GM12891 (cell line): ENCODE results near the gene PCCA.

Experiments used
- POLR2A ChIP-seq: IDR thresholded peaks from 2 replicates; pipeline ENCODE4 v1.6.1; 2011; ENCODE audit warnings: low read depth, low read length, control low read depth
- POLR2AphosphoS5 ChIP-seq: IDR thresholded peaks from 2 replicates; pipeline ENCODE4 v1.6.1; 2011; ENCODE audit warnings: low read depth, low read length, control low read depth
- SPI1 ChIP-seq: IDR thresholded peaks from 2 replicates; pipeline ENCODE4 v1.6.1; 2011; ENCODE audit warnings: low read depth, low read length, control low read depth
- TAF1 ChIP-seq: IDR thresholded peaks from 2 replicates; pipeline ENCODE4 v1.6.1; 2011; ENCODE audit warnings: low read depth, low read length, control low read depth

GRCh38 chr13:100334214-100334613, 245.3 kb downstream of the PCCA start:
- TF ChIP-seq POLR2A (no peak), SPI1 (no peak), POLR2AphosphoS5 (no peak), TAF1 (no peak)
